Activated T-cell treated with anti-CD3 and anti-CD28 coated beads, Interleukin-2, amount 50 U/mL, for 48 hours (primary cell): ENCODE measurements around the gene SESN1.
"Not testable (repeated sequence)": the region's sequence is repeated elsewhere in the genome, so short reads cannot be mapped to it uniquely, and the experiment has no call there.

Experiments used
- DNase-seq, 2 experiments: peaks; one replicate each; pipeline ENCODE4 v3.0.0-alpha.2; 2020

SESN1 gene

DNA sequence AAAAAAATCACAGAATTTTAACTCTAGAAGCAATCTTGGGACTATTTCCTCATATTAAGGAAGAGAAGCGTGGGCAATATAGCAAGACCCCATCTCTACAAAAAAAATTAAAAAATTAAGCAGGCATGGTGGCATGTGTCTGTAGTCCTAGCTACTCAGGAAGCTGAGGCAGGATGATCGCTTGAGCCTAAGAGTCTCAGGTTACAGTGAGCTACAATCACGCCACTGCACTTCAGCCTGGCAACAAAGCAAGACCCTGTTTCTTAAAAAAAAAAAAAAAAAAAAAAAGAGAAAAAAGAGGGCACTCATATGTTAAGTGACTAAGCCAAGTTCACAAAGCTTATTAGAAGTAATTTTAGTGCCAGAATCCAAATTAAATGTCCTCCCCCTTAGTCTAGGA, 100.8 kb downstream of the SESN1 start:
- no peak for DNase-seq

DNA sequence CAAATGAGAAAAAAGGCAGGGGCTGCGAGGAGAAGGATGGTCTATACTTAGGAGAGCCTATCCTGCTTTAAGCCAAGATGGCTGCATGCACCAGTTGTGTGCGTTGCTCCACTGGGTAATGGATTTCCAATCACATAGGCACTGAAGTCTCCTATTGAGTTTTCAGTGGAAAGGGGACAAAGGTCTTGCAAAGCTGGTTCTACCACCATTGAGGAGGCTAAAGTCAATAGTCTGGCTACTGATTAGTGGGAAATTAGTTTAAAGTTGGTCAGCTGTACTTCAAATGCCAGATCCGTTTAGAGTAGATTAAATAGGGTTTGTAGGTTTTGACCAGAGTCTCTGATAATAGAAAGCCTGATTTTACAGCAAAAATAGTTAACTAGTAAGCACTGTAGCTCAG, 104.9 kb downstream of the SESN1 start:
- no peak for DNase-seq

- no peak for DNase-seq
These were observed 105.9 kb downstream of the SESN1 start for GRCh38 chr6:108988765-108989164.

DNA sequence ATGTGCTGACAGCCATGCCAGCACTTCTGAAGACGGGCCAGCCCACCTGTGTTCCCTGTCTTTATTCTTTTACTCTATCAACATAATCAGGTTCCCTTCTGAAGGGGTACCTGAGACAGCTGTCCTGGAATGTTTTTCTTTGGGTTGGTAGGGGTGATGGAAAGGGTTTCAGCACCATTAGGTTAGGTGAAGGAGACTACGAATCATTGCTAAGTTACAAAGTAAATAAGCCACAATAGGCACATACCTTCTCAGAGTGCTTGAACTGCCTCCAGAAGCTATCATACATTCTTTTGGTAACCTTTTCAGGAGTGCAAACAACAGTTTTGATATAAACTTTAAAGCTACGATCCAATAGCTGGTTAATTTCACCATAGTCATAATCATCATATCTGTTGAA, 106.3 kb downstream of the SESN1 start:
- no peak for DNase-seq

- no peak for DNase-seq
These were observed 107.5 kb downstream of the SESN1 start for GRCh38 chr6:108987156-108987555.

DNA sequence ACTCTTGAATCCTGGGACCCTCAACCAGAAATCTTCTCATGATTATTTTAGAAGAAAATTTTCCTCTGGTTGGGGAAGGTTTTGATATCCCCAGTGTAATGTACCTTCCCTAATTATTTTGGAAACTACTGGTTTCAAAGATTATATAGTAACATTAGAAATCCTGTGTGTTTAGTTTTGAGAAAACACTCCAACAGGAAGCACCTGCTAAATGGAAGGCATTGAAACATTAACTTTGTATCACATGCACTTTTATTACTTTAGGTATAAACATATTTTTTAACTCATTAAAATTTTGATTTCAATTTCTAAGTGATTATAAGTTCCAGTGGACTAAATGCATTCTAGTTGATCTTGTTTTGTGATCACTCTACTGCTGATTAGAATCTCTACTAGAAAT, 109.3 kb downstream of the SESN1 start:
- no peak for DNase-seq

GRCh38 chr6:108983151-108983550, 111.5 kb downstream of the SESN1 start:
- DNase-seq = no peak

- DNase-seq = no peak
These were observed 112.2 kb downstream of the SESN1 start for GRCh38 chr6:108982154-108983113.

GRCh38 chr6:108978638-108979037, 116.0 kb downstream of the SESN1 start:
- DNase-seq = not testable (repeated sequence)

DNA sequence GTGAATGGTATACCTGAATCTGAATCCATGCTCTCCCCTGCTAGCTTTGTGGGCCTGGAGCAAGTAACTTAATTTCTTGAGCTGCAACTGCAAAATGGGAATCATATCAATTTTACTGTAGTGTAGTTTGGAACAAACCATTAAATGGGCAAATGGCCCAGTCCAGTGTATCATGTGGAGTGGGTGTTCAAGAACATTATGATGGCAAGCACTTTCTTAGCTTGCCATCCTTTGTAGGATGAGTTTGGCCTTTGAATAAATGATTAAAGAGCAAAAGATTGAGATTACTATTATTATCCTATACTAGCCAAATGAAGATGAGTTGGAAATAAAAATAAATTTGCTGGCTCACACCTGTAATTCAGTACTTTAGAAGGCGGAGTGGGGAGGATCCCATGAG, 120.4 kb downstream of the SESN1 start:
- DNase-seq = no peak

GRCh38 chr6:108969776-108970175, 124.9 kb downstream of the SESN1 start:
- DNase-seq = no peak

DNA sequence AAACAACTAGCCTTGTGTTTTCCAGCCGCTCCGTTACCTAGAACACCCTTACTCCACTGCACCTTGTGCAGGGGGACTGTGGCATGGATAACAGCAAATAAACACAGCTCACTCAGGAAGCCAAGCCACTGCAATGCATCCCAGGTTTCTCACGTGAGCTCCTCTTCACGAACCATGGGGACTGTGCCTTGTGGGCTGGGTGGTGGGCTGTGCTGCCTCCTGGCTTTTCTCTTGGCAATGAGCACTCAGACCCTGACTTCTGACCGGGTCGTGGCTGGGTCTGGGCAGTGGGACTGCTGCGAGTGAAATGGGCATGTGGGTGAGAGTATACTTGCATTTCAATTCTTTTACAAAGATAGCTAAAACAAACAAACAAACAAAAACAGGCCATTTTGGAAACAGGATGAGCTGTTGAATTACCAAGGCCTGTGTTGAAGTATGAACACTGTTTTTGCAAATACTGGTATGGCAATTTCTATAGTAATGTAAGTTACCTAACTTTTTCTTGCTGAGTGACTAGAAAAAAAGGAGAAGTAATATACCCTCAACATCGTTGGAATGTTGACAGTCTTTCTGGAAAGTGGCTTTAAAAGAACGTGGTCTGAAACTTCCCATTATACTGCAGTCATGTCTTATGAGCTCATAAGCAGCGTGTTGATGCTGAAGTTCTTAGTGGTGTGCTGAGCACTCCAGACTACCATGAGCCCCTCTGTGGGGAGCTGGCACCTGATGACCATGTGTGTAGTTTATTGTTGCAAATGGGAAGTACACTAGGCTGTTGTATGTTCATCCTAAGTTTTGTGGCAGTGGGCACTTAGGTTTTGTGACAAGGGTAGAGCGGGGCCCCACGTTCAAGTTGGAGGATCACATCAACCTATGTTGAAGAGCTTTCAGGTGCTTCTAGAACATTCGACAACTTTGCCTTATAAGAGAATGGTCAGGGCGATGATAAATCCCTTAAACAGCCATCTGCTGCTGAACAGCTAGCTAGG, 126.0 kb downstream of the SESN1 start:
- DNase-seq = no peak

GRCh38 chr6:108966855-108967755, 127.5 kb downstream of the SESN1 start:
- peak; percentile 34 to 48 for DNase-seq

- DNase-seq = no peak
These were observed 128.4 kb downstream of the SESN1 start for GRCh38 chr6:108966251-108966650.

DNA sequence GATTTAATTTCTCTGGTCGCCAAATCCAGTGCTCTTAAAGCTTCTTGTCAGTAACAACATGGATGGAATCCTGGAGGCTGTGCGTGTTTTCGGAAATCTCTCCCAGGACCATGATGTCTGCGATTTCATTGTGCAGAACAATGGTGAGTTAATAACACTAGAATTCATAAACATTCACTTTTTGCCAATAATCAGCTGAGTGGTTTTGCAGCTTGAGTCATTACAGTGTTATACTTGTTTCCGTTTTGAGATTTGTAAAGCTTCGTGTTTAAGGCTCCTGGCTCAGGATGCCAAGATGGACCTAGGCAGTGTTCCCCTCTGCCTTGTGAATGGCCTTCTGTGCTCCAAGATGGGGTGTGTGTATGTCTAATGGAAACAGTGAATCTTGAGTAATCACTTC, 132.7 kb downstream of the SESN1 start:
- no peak for DNase-seq

GRCh38 chr6:108961077-108961476, 133.6 kb downstream of the SESN1 start:
- DNase-seq = no peak

DNA sequence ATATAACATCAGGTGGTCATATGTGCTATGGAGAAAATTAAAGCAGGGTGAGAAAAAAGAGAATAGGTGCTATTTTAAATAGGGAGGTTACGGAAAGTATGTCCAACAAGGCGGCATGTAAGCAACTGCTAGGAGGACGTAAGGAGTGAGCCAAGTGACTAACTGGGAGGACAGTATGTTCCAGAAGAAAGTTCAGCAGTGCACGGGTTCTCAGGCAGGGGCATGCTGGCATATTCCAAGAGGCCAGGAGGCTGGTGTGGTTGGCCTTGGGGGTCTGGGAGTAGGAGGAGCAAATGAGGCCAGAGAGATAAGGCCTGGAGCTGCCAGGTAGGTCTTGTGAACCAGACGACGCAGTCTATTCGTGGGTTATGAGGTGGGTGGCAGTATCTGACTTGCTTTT, 134.0 kb downstream of the SESN1 start:
- DNase-seq = no peak

- no peak for DNase-seq
These were observed 134.6 kb downstream of the SESN1 start for GRCh38 chr6:108959972-108960582.

DNA sequence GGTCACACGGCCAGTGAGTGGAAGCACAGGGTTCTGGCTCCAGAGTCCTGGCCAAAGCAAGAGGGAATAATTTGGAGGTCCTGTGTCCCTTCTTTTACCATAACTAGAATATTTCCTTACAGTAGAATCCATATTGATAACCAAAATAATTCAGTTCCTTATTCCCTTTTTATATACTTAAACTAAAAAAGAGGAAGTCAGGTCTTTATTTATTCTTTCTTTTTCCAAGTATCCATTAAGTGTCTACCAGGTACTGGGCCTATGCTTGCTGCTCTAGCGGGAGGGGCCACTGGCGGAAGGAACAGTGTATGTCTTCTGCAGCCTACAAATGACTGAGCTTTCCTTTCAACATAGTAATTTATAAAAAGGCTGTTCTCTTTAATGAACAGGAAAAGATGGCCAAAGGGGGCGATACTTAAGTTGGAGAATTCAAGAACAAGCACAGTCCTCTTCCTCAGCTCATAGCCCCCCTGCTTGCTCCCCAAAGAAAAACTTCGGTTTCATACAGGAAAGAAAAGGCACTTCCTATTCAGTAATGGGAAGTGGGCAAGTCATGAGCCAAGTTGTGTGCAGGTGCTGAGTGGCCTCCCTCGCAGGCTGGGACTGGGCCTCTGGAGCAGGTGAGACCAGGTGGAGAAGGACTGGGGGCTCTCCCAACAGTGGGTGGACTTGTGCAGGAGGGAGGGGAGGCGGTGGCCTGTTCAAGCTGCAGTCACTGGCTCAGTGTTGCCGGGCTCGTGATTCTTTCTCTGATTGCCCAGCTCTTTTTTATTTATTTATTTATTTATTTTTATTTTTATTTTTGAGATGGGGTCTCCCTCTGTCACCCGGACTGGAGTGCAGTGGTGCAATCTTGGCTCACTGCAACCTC, 135.5 kb downstream of the SESN1 start:
- DNase-seq = no peak

GRCh38 chr6:108957221-108957620, 137.4 kb downstream of the SESN1 start:
- no peak for DNase-seq
